ENCODE results near the gene CNTNAP2.

The CNTNAP2 gene

DNA sequence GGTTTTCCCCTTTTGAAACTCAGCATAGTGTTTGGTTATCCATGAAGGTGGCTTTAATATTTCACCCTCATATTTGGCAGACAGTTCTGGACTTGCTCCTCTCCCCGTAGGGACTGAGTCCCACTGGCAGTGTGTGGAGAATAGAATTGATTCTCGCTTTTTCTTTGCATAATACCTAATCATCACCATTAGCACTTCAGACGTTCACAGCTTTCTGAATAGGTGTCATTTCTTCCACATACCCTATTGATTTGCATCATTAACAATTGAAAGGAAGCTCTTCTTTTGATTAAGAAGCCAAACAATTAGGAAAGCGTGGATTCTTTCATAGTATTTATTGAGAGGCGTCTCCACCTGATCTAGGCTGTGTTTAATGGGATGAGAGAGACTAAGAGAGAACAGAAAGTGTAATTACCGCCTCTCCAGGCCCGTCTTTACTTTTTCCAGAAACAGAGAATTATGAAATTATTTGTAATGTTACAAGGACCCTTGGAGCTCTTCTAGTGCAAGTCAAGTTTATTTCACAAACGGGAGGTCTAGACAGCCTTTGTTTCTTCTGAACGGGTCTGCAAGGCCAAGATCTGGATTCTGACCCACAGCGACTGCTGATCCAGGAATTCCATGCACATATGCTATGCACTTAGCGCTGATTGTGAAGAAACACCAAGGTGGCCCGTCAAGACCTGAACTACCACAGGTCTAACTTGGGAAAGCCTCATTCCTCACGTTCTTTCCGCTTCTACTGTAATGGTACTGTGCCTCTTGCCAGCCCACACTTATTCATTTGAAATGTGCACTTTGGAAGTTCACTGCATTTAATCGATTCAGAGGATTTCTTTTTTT, 2224.1 kb downstream of the CNTNAP2 start:
- DNase-seq (ENCODE audit: low read depth) = no peak

DNA sequence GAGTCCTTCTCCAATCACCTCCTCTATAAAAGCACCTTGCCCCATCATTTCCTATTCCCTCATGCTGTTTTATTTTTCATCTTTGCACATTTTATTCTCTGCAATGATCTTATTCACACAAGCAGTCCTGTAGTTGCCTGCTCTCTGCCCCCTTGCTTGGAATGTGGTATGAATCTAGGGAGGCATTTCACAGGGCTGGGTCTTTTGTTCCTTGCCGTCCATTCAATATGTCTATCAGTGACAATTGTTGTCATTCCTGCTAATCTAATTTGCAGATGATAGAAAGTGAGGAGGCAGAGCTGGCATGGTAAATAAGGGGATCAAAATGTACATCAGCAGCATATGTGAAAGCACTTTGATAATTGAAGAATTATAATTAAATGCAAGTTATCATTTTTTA, 2227.8 kb downstream of the CNTNAP2 start:
- no peak for DNase-seq (ENCODE audit: low read depth)

DNA sequence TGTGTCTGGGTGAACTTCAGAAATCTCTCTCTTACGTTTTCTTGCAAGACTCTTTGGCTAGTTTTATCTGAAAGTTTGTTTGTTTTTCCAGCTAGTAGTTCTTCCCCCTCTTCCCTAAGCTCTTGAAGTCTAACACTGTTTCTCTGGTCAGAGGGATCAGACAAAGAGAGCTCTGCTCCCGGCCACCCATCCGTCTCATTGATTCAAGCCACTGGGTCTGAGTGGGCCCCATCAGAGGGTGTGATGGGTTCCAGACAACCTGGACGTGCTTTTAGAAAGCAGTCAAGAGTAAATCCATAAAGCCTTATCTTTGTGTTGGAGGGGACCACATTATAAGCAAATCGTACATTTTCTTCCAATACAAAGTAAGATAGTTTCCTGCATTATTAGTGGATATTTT, 2231.4 kb downstream of the CNTNAP2 start:
- DNase-seq (ENCODE audit: low read depth) = no peak

DNA sequence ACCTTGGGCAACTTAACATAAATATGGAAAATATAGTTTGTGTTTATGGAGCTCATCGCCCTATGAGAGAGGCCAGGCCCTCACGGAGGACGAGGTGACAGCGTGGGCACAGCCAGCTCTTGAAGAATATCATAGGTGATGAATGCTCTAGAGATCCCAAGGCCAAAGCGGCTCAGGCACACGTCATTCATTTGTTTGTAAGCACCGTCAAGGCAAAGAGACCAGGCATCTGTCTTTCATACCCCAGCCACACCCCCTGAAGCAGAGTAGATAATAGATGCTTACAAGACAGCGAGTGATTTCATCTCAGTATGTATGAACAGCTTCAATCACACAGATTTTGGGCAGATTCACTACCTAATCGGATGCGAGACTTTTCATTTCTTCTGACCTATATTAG, 2231.9 kb downstream of the CNTNAP2 start:
- DNase-seq (ENCODE audit: low read depth) = no peak

DNA sequence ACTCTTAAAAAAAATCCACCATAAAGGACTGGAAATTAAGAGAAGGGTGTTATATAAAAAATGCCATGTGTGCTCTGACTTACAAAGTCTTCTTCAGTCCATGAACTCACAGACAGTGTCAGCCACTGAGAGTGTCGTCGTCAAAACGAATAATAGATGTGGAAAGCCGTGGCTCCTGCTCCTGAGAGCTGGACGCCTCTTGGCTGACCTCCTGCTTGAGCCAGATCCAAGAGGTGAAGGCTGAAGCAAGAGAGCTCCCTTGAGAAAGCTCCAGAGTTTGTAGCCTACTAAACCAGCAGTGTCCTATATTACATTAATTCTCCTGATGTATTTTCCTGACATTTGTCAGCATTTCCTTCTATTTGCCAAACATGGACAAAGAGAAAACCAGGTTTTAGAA, 2239.7 kb downstream of the CNTNAP2 start:
- DNase-seq (ENCODE audit: low read depth) = no peak

DNA sequence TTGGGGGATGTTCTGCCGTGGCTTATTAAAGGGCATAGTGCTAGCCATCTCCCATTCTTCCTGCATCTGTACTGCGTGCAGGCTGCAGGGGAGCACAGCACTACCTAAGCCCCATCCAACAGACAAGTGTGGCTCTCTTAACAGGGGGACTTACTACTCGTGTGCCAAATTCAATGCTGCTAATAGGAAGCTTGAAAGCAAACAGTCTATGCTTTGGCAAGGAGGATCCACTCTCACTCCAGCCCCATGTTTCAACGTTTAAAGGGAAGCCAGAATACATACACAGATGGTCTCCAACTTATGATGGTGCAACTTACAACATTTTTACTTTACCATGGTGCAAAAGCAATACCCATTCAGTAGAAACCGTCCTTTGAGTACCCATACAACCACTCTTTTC, 2245.9 kb downstream of the CNTNAP2 start:
- no peak for DNase-seq (ENCODE audit: low read depth)

DNA sequence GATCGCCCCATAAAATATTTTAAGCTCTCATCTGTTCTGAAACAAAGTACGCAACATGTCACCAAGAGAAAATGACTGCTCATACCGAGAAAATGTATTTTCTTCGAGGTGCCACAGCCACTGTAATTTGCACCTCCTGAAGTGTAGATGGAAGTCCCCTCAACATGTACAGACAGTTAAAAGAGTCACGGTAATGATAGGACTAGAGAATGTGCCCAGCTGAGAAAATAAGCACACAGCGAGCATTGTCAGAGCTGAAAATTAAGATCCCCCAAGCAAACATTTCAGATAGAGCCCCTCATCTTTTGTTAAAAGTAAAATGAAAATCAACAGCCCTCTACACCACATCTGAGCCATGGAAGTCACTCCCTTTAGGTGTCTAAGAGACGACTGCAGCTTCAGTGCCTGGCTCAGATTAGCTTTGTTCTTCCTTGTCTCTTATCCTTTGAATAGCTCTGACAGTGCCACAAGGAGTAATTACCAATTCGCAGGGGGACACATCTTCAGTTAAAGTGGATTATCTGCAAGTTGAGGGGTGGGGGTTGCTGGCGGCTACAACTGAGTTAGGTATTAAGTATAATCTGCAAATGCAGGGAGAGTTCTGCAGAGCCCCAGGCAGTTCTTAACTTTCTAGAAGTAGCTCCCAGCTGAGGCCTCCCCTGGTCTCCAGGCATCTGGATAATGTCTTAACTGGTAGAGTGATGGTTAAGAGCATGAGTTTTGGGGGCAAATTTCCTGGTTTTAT, 2251.3 kb downstream of the CNTNAP2 start:
- DNase-seq (ENCODE audit: low read depth) = no peak

DNA sequence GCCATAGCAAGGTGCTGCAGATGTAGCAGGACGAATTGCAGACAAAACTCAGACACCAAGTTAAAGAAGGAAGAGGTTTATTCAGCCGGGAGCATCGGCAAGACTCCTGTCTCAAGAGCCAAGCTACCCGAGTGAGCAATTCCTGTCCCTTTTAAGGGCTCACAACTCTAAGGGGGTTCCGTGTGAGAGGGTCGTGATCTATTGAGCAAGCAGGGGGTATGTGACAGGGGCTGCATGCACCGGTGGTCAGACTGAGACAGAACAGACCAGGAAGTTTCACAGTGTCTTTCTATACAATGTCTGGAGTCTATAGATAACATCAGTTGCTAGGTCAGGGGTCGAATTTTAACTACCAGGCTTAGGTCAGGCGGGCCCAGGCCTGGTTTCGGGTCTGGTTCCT, 2252.0 kb downstream of the CNTNAP2 start:
- DNase-seq (ENCODE audit: low read depth) = no peak

DNA sequence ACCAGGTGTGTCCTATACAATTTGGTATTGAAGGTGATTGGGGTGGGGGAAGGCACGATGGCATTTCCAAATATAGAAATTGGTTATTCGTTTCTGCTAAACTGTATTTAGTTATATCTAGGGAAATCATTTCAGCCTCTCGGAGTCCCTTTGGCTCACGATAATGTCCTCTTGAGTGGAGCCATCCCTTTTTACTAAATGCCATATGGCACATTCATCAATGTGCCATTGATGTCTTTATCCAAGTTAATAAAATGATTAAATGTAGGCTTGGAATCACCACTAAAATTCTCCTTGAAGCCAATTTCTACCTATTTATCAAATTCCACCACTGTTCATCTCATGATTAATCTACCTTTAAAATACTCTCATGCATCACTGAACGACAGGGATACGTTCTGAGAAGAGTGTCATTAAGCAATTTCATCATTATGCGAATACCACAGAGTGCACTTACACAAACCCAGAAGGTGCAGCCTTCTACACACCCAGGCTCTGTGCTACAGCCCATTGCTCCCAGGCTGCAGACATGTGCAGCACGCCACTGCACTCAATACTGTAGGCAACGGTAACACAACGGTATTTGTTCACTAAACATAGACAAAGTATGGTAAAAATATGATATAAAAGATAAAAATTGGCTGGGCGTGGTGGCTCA, 2254.8 kb downstream of the CNTNAP2 start:
- no peak for DNase-seq (ENCODE audit: low read depth)

DNA sequence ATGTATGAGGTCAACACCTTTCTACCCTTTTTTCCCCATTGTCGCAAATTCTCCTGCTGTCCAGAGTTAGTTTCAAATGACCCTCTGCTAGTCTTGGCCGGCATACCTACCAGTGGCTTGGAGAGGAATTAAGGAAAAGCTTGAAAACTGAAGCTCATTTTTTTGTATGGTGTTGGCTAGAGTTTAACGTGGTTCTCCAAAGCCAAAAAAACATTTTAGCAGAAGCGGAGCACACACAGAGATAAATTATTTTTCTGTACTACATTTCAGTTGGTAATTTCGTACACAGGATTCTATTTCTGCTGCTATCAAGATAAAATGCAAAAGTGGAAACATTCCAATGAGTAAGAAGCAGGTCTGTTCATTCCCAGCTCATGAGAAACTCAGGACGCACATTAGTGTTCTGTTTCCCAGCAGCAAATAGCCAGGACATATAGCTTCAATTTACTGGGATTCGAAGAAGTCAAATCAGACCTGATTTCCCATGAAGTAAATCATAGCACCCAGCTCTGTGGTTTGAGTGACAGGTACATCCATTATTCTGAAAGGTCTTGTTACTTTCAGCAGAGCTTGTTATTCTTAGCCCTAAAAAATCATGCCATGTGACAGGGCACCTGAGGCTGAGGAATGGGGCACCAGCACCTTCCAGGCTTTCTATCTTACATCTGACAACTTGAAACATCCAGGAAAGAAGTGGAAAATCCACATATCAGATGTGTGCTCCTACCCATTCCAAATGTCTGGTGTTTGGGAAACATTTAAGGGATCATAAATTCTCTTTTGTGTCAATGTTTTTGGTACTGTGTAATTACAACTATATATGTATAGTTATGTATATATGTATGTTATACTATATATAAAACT, 2258.0 kb downstream of the CNTNAP2 start:
- DNase-seq (ENCODE audit: low read depth) = no peak

DNA sequence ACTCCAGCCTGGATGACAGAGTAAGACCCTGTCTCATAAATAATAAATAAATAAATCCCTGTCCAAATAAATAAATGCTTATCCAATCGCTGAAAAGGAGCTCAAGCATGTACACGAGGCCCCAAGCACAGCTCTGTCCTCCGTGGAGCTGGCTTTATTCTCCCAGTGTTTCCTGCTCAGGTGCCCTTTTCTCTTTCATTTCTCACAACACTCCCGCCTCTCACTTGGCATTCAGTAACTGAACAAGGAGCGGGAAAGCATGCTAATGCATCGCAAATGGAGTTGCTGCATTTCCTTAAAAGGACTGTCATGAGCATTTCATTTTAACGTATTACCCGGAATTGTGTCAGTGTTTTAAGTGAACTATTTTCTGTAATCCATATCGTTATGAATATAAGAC, 2263.1 kb downstream of the CNTNAP2 start:
- DNase-seq (ENCODE audit: low read depth) = no peak

DNA sequence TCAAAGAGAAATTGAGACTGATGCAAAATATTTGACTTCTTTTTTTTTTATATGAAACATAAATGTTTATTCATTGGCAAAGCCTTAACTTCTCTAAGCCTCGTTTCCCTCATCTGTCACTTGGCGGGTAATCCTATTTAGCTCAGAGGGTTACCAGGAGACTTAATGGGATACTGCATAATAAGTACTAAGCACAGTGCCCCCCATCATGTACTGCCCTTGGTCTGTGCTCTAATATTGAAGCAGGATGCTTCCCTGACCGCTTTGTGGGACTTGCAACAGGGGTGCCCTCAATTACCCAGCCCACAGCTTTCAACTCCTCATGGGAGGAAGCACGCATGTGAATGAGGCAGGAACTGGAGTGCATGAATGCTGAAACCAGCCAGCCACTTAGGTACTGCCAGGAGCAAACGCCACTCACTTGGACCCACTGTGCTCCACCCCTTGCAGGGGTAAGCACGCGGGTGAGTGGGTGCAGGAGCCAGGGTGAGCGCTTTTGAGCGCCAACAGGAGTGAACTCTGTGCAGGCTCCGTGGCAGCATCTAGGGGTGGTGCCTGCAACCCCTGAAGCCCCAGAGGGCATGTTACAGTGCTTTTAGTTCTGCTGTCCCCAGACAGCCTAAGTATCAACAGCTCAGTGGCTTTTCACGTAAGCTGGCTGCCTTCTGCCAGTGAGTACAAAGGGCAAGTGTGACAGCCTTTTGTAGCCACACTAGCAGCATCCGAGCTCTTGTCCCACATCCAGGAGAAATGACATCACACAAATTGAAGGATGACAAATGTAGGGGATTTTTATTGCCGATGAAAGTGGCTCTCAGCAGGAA, 2264.2 kb downstream of the CNTNAP2 start:
- no peak for DNase-seq (ENCODE audit: low read depth)

DNA sequence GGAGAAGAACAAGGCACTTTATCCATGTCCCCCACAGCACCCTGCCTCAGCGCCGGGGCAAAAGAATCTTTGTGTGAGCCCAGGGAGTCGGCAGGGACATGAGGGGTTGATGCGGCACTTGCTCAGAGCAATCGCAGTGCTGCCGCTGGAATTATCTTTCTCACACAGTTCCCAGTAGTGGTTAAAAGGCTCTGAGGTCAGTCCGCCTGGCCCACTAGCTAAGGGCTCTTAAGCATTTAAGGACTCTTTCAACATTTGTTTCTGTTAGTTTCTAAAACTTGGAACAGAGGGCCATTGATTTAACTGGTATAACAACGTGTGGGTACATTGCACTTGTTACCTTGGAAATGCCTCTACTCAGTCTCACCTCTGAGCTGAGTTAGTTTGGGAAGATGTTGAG, 2266.0 kb downstream of the CNTNAP2 start:
- no peak for DNase-seq (ENCODE audit: low read depth)

DNA sequence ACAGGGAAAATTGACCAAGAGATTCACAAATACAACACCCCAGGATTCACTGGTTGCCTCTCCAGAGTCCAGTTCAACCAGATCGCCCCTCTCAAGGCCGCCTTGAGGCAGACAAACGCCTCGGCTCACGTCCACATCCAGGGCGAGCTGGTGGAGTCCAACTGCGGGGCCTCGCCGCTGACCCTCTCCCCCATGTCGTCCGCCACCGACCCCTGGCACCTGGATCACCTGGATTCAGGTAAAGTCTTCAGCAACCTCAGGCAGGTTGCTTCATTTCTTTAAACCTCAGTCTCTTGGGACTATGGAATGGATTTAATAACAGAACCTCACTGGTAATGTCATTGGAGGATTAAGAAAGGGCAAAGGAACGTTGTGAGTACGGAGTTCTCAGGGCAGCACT, 2267.1 kb downstream of the CNTNAP2 start:
- DNase-seq (ENCODE audit: low read depth) = no peak

DNA sequence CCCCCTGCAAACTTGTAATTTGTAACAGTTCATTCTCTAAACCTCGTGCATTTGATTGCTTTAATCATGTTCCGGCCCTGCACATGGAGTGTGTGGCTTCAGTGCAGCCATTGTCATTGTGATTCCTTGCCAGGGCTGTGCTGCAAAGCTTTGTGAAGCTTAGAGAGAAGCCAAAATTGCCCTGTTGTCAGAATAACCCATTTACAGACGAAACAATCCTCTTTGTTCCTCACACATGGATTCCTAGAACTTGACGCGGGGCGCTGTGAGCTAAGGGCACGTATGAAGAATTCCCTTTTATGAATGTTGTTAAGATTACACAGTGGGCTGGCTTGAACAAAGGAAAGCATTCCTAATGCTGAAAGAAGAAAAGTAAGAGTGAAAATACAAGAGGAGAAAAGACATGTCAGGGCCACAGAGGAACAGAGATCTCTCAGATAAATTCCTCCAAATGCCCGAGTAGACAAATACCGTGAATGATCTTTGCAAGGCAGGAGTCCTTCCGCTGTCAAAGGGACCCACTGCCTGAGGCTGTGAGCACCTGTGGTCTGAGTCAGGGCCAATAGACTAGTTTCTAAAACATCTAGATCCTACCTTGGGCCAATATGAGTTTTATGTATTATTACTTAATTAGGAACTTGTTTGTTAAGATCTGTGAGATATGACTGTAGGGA, 2268.5 kb downstream of the CNTNAP2 start:
- no peak for DNase-seq (ENCODE audit: low read depth)

DNA sequence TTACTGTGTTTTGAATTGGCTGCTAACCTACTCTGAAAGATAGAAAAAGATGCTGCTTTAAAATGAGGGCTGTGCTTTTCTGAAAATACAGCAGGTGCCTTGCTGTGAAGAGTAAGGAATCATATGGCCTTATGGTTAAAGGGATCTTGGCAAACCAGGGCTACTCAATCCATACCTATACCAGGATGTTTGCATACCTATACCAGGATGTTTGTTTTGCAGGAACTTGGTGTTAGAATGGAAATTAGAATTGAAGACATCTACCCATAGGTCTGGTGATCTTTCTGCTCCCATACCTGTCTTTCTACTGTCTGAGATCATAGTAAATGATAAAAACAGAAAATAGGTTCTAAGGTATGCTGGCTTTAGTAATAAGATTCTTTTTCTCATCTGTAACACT, 2273.8 kb downstream of the CNTNAP2 start:
- no peak for DNase-seq (ENCODE audit: low read depth)

DNA sequence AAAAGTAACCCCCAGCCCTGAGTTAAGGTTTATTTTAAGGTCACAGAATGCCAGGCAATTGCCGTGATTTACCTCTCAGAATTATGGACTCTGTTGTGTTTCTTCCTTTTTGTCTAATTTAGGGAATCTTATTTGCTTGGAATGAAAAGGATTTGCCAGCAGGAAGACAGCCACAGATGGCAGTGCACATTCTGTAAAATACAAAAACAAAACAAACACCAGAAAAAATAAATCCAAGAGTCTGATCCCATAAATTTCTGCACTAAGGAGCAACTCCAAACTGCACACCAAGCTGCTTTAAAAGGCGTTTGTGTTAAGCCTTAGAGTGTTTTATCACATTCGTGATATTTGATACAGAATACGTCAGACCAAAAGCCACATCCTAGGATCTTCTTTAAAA, 2275.0 kb downstream of the CNTNAP2 start:
- DNase-seq (ENCODE audit: low read depth) = no peak

DNA sequence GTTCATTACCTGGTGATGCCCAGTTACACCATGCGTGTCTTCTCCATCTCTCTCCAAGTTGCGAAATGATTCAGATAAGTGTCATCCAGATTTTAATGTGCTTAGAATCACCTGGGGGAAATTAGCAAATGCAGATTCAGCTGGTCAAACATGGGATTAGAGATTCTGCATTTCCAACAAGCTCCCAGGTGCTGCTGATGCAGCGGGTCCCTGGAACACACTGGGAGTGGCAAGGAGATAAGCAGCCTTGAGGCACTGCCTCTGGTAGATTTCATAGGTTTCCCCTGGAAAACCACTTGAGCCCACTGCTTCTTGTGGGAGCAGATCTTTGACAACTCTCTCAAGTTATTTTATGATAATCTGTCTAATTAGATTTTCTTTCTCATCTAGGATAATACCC, 2278.0 kb downstream of the CNTNAP2 start:
- no peak for DNase-seq (ENCODE audit: low read depth)

DNA sequence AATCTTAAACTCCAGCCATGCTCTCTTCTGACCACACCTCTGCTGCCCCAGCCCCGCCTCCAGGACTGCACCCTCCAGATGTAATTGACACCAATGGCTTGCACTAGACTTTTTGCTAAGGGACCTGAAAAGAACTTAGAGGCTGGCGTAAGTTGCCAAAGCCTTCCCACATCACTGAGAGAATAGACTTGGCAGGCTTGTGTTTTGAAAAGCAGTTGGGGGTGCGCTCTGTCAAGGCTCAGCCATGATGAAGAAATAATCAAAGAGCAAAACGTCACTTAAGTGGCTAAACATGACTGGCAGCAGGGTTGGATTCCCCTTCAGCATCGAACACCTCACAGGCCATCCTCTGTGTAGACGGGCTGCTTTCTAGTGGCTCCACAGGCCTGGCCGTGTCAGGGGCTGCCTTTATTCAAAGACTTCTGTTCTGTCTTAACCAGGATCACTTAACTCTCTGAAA, 2278.8 kb downstream of the CNTNAP2 start:
- no peak for DNase-seq (ENCODE audit: low read depth)

DNA sequence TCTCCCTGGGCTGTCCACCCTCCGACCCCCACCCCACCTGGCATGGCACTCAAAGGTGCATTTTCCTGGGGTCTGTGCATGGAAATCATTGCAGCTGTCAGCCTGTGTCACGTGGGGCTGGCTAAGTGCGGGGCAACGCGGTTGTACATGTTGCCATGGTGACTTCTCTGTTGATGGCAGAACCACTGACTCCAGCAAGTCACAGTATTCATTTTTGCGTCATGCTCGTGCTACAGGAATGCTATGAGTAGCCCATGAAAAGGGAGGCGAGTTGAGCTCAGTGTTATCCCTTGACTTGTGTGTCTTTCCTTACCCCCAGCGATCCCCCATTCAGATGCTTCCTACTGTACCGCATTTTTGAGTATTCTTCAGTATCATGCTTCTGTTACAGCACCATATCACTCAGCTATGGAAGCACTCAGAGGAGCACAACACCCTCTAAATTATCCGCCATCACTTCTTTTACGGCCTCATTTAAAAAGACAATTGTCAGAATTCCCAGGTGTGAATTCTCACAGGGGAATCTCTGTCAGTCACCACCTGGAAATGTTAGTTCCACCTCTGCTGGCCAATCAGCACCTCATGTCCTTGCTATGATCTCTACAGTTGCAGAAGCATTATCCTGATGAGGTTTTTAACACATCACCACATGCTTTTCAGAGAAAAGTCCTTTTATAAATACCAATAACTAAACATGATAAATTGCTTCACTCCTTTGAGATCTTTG, 2279.6 kb downstream of the CNTNAP2 start:
- no peak for DNase-seq (ENCODE audit: low read depth)
